Progenitor cell of endocrine pancreas (in vitro differentiated cells): ENCODE measurements around the gene GPBP1L1. TPM values are rescaled to one million over a fixed set of nuclear protein-coding genes. Genes with fewer than 3 reads are reported as not detected.
A peak's percentile ranks its signal among the peaks of the same experiment; 100 is the strongest.

Experiments
- DNase-seq: peaks from one replicate; pipeline ENCODE4 v3.0.0; 2021; ENCODE audit warnings: low spot score; ENCODE audit not compliant: unreplicated experiment
- H3K27ac Mint-ChIP-seq: 2 replicates; pipeline ENCODE4 v1.8.0; 2021; ENCODE audit warnings: mild to moderate bottlenecking, moderate library complexity, mixed read lengths
- H3K27me3 Mint-ChIP-seq: 2 replicates; pipeline ENCODE4 v1.8.0; 2021; ENCODE audit warnings: mixed read lengths
- H3K36me3 Mint-ChIP-seq: 2 replicates; pipeline ENCODE4 v1.8.0; 2022; ENCODE audit warnings: mixed read lengths; ENCODE audit not compliant: insufficient read depth
- H3K4me1 Mint-ChIP-seq: 2 replicates; pipeline ENCODE4 v1.8.0; 2021; ENCODE audit warnings: low read depth, mixed read lengths
- H3K4me3 Mint-ChIP-seq: 2 replicates; pipeline ENCODE4 v1.8.0; 2021; ENCODE audit warnings: low read depth, mild to moderate bottlenecking, moderate library complexity, mixed read lengths
- H3K9me3 Mint-ChIP-seq: 2 replicates; pipeline ENCODE4 v1.8.0; 2021; ENCODE audit warnings: low read depth, mixed read lengths
- CTCF ChIP-seq: fragments of 200-600 bp; sonication (generic); IDR thresholded peaks from one replicate; pipeline ENCODE4 v1.5.0; 2021; ENCODE audit warnings: antibody characterized with exemption, mild to moderate bottlenecking; ENCODE audit not compliant: unreplicated experiment
- total RNA-seq: library from RNA; stranded (reverse); gene quantifications from 2 replicates; pipeline ENCODE4 v1.2.1, GENCODE V29; 2021

The GPBP1L1 gene
- total RNA-seq, 1 donor from 2014 or later: 153 TPM

- Mint-ChIP-seq H3K36me3 (peaks cover 29% of the 10 kb centered on the region), H3K9me3 (no peaks in the 10 kb centered on the region), H3K4me1 (no peaks in the 10 kb centered on the region), H3K27ac (no peak overlapping the region), H3K4me3 (no peak overlapping the region), H3K27me3 (no peaks in the 10 kb centered on the region)
- DNase-seq: no peak
- TF ChIP-seq CTCF: no peak
Observed at GRCh38 chr1:45630429-45630828, 55.9 kb downstream of the GPBP1L1 start.

GRCh38 chr1:45629035-45629434 is 57.3 kb downstream of the GPBP1L1 start:
- Mint-ChIP-seq H3K9me3 (no peaks in the 10 kb centered on the region), H3K4me1 (no peaks in the 10 kb centered on the region), H3K27ac (no peak overlapping the region), H3K36me3 (peaks cover 33% of the 10 kb centered on the region), H3K27me3 (no peaks in the 10 kb centered on the region), H3K4me3 (no peak overlapping the region)
- TF ChIP-seq CTCF: no peak
- no peak for DNase-seq

GRCh38 chr1:45623972-45624371 is 62.4 kb downstream of the GPBP1L1 start, which contains the start of gene CCDC17:
CCDC17 (minus strand) TSS chr1:45624054; CDS start chr1:45623909, 145 bp downstream.
- H3K27me3 Mint-ChIP-seq: no peaks in the 10 kb centered on the region

GRCh38 chr1:45622524-45623394 is 63.6 kb downstream of the GPBP1L1 start:
- Mint-ChIP-seq H3K9me3 (no peaks in the 10 kb centered on the region), H3K27ac (peak overlapping the region; percentile 94), H3K36me3 (peaks cover 21% of the 10 kb centered on the region), H3K4me3 (no peak overlapping the region), H3K4me1 (no peaks in the 10 kb centered on the region), H3K27me3 (no peaks in the 10 kb centered on the region)
- TF ChIP-seq CTCF: no peak
- DNase-seq: no peak

More at GRCh38 chr1:45623972-45624371, 62.4 kb downstream of the GPBP1L1 start, which contains the start of gene CCDC17:
- DNase-seq: no peak
- Mint-ChIP-seq H3K9me3 (no peaks in the 10 kb centered on the region), H3K4me1 (no peaks in the 10 kb centered on the region), H3K36me3 (peaks cover 21% of the 10 kb centered on the region), H3K27ac (peak within 1 kb of the TSS; percentile 94), H3K4me3 (no peak within 1 kb of the TSS)
- TF ChIP-seq CTCF: no peak

- TF ChIP-seq CTCF: no peak
- Mint-ChIP-seq H3K27me3 (no peaks in the 10 kb centered on the region), H3K9me3 (no peaks in the 10 kb centered on the region), H3K4me1 (no peaks in the 10 kb centered on the region), H3K27ac (peak overlapping the region; percentile 76), H3K4me3 (no peak overlapping the region), H3K36me3 (peaks cover 20% of the 10 kb centered on the region)
- no peak for DNase-seq
Observed at GRCh38 chr1:45621895-45622523, 64.3 kb downstream of the GPBP1L1 start.
